Duodenal mucosa (tissue), 2 donors: Measurements from ENCODE around the gene MLLT6.

Source experiments
- H3K27ac ChIP-seq: one replicate; pipeline ENCODE4 v1.7.0; 2013; ENCODE audit warnings: low read depth, low read length
- H3K27me3 ChIP-seq, 2 donors: one replicate each; pipeline ENCODE4 v1.7.0; 2013; ENCODE audit warnings: low read length in 2 of 2, control low read depth in 1 of 2; ENCODE audit not compliant: insufficient read depth in 2 of 2, control insufficient read depth in 1 of 2
- H3K36me3 ChIP-seq, 2 donors: one replicate each; pipeline ENCODE4 v1.7.0; 2013; ENCODE audit warnings: low read length in 2 of 2, control low read depth in 1 of 2; ENCODE audit not compliant: insufficient read depth in 2 of 2, control insufficient read depth in 1 of 2
- H3K4me1 ChIP-seq, 2 donors: one replicate each; pipeline ENCODE4 v1.7.0; 2013; ENCODE audit warnings: low read length in 2 of 2, control low read depth in 1 of 2; ENCODE audit not compliant: insufficient read depth in 2 of 2, control insufficient read depth in 1 of 2
- H3K4me3 ChIP-seq, 2 donors: one replicate each; pipeline ENCODE4 v1.7.0; 2013; ENCODE audit warnings: low read length in 2 of 2, low read depth in 1 of 2
- H3K9ac ChIP-seq, 2 donors: one replicate each; pipeline ENCODE4 v1.7.0; 2013; ENCODE audit warnings: low read length in 2 of 2, low read depth in 1 of 2
- H3K9me3 ChIP-seq, 2 donors: one replicate each; pipeline ENCODE4 v1.7.0; 2013; ENCODE audit warnings: low read length in 2 of 2, control low read depth in 1 of 2; ENCODE audit not compliant: control insufficient read depth in 1 of 2

The MLLT6 gene

GRCh38 chr17:38728290-38728831 lies 23.3 kb downstream of the MLLT6 start:
- H3K4me3 ChIP-seq = peak overlapping the region in 1 of 2 donors; percentile 21
- H3K27me3 ChIP-seq = no peaks in the 10 kb centered on the region
- H3K9me3 ChIP-seq = no peaks in the 10 kb centered on the region
- H3K36me3 ChIP-seq = peaks cover 4 to 5% of the 10 kb centered on the region in 2 donors
- H3K27ac ChIP-seq = no peak overlapping the region
- peak overlapping the region in 1 of 2 donors; percentile 43 for H3K9ac ChIP-seq
- peaks cover 64 to 75% of the 10 kb centered on the region in 2 donors for H3K4me1 ChIP-seq

- Histone ChIP-seq H3K9ac (peak overlapping the region; percentile 76 to 79), H3K9me3 (no peaks in the 10 kb centered on the region), H3K4me3 (peak overlapping the region; percentile 73 to 79), H3K27ac (peak overlapping the region; percentile 76), H3K36me3 (peaks cover 5 to 15% of the 10 kb centered on the region in 2 donors), H3K27me3 (no peaks in the 10 kb centered on the region), H3K4me1 (peaks cover 70 to 81% of the 10 kb centered on the region in 2 donors)
Measured at GRCh38 chr17:38729368-38729885, 24.4 kb downstream of the MLLT6 start.

- no peaks in the 10 kb centered on the region for H3K27me3 ChIP-seq
- H3K9me3 ChIP-seq = no peaks in the 10 kb centered on the region
- peaks cover 67 to 77% of the 10 kb centered on the region in 2 donors for H3K4me1 ChIP-seq
- H3K36me3 ChIP-seq = peaks cover 3 to 17% of the 10 kb centered on the region in 2 donors
- peak within 1 kb of the TSS; percentile 97 to 98 for H3K4me3 ChIP-seq
- peak within 1 kb of the TSS; percentile 99 for H3K9ac ChIP-seq
- H3K27ac ChIP-seq = peak within 1 kb of the TSS; percentile 92
Measured at GRCh38 chr17:38729886-38730525, 24.9 kb downstream of the MLLT6 start, which contains the start of gene CISD3. TSS of gene CISD3 (plus strand) at chr17:38730341. CDS start at chr17:38730359, 18 bp downstream.

DNA sequence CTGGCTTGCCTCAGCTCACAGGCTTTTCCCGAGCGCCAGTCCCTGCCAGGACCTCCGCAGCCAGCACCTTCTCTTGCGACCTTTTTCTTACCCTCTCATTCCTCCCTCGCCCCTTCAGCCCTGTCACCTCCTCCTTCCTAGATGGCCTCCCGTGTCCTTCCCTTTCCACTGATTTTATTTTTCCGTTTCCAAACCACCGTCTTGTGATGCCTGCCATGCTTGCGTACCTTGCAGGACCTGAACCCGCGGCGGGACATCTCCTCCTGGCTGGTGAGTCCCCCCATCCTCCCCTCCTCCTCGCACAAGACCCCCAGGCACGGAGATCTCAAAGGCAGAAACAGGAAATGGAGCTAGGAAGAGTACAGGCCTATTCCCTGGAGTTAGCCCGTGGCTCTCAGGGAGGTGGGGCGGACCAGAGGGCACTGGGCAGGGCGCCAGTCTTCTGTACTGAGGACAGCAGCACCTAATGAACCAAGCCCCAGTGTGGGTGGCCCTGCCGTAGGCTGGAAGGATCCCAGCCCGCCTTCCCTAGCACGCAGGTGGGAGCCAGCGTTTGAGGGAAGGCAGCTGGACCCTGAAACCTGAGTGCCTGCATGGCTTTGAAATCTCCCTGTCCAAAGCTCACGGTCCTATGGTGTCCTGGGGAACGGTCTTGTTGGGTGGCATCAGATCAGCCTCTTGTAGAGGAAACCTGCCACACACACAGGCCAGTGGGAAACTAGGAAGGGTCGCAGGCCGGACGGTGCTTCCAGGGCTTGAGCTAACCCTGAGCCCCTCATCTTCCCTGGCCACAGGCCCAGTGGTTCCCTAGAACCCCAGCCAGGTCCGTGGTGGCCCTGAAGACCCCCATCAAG lies 25.7 kb downstream of the MLLT6 start:
- Histone ChIP-seq H3K4me1 (peaks cover 67 to 77% of the 10 kb centered on the region in 2 donors), H3K36me3 (peaks cover 2 to 17% of the 10 kb centered on the region in 2 donors), H3K4me3 (peak overlapping the region; percentile 97 to 98), H3K9ac (peak overlapping the region; percentile 99), H3K27ac (peak overlapping the region; percentile 92), H3K27me3 (no peaks in the 10 kb centered on the region), H3K9me3 (no peaks in the 10 kb centered on the region)

DNA sequence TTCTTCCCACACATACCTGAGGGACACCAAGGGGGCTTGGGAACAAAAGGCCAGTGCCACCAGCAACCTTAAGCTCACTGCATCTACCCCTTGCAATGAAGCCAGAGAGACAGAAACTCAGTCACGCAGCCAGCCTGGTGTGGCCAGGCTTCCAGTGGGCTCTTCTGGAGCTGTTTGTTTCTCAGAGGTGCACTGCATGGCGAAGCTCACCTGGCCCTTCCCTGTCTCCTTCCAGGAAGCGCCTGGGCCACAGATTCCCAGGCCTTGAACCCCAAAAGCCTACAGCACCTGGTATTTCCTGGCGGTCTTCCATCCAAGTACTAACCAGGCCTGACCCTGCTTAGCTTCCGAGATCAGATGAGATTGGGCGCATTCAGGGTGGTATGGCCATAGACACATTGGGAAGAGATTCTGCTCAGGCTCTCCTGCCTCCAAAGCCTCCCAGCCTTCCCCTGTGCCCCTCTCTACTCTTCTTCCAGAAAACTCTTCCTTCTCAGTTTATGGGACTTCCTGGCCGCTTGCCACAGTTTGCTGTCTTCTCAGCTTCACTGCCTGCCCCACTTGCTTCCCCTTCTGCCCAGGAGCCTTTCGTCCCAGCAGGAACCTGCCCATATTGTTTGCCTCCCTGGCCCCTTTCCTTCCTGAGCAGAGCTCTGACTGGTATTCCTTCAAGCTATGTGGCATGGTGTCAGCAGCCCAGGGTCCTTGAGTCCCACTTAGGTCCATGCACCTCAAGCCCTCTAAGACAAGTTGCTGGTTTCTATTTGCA lies 26.6 kb downstream of the MLLT6 start:
- peak overlapping the region; percentile 97 to 98 for H3K4me3 ChIP-seq
- H3K9ac ChIP-seq = peak overlapping the region; percentile 99
- no peaks in the 10 kb centered on the region for H3K27me3 ChIP-seq
- peaks cover 3 to 17% of the 10 kb centered on the region in 2 donors for H3K36me3 ChIP-seq
- peak overlapping the region; percentile 92 for H3K27ac ChIP-seq
- H3K9me3 ChIP-seq = no peaks in the 10 kb centered on the region
- peaks cover 66 to 72% of the 10 kb centered on the region in 2 donors for H3K4me1 ChIP-seq

- peaks cover 62 to 67% of the 10 kb centered on the region in 2 donors for H3K4me1 ChIP-seq
- H3K27ac ChIP-seq = peak overlapping the region; percentile 92
- H3K4me3 ChIP-seq = peak overlapping the region; percentile 97 to 98
- H3K9me3 ChIP-seq = no peaks in the 10 kb centered on the region
- H3K27me3 ChIP-seq = no peaks in the 10 kb centered on the region
- peaks cover 3 to 17% of the 10 kb centered on the region in 2 donors for H3K36me3 ChIP-seq
- peak overlapping the region; percentile 99 for H3K9ac ChIP-seq
Measured at GRCh38 chr17:38732376-38733281, 27.6 kb downstream of the MLLT6 start.

DNA sequence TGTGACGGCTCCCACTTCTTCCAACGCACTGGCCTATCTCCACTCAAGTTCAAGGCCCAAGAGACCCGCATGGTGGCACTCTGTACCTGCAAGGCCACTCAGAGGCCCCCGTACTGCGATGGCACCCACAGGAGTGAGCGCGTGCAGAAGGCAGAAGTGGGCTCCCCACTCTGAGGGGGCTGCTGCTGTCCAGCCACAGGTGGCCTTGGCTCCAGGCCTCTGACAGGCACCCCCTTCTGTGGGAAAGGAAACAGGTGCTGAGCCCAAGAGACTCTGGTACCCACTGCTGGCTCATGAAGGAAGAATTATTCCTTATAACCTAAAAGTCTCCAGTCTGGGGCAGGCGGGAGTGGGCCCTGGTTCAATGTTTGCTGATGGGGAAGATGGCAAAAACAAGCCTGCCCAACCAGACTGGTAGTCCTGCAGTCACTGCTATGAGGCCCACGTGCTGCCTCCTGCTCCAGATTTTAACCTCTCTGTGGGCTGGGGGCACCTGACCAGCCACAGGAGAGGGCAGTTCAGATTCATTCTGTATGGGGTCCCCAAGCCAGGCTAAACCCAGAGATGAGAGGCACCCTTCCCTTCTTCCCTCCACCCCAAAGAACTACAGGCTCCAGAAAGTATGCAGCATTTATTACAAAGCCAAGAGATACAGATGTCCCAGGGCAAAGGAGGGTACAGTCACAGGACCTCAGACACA lies 28.4 kb downstream of the MLLT6 start:
- peaks cover 61 to 65% of the 10 kb centered on the region in 2 donors for H3K4me1 ChIP-seq

GRCh38 chr17:38733982-38734973 lies 29.2 kb downstream of the MLLT6 start:
- no peak overlapping the region for H3K27ac ChIP-seq
- peak overlapping the region in 1 of 2 donors; percentile 20 for H3K9ac ChIP-seq
- peaks cover 58 to 64% of the 10 kb centered on the region in 2 donors for H3K4me1 ChIP-seq
- no peaks in the 10 kb centered on the region for H3K9me3 ChIP-seq
- no peak overlapping the region for H3K4me3 ChIP-seq
- H3K27me3 ChIP-seq = no peaks in the 10 kb centered on the region
- peaks cover 3 to 17% of the 10 kb centered on the region in 2 donors for H3K36me3 ChIP-seq

More for the DNA sequence above, 28.4 kb downstream of the MLLT6 start:
- Histone ChIP-seq H3K4me3 (no peak overlapping the region), H3K27me3 (no peaks in the 10 kb centered on the region), H3K9me3 (no peaks in the 10 kb centered on the region), H3K36me3 (peaks cover 3 to 17% of the 10 kb centered on the region in 2 donors), H3K9ac (peak overlapping the region; percentile 20 to 99), H3K27ac (no peak overlapping the region)
